Calu3 (cell line): ENCODE measurements around the gene MAP3K10. TPM values are rescaled to one million over a fixed set of nuclear protein-coding genes. Genes with fewer than 3 reads are reported as not detected.
"Not testable (repeated sequence)": the region's sequence is repeated elsewhere in the genome, so short reads cannot be mapped to it uniquely, and the experiment has no call there.

Experiments used
- BruUV-seq: library from RNA; stranded (reverse); fragments of 400-500 nt; replicated peaks from 2 replicates; lab custom pipeline; 2021; lab: Mats Ljungman, UMichigan
- CTCF ChIA-PET: fragments of 300-600 bp; sonication (Branson Sonifier 250); formaldehyde crosslinking; loops from one replicate; lab custom pipeline; 2022; ENCODE audit warnings: antibody characterized with exemption; lab: Charles Lee
- DNase-seq: peaks from one replicate; pipeline ENCODE4 v3.0.0; 2022
- H3K27ac Mint-ChIP-seq: one replicate; pipeline ENCODE4 v1.8.0; 2022; ENCODE audit warnings: mixed read lengths; ENCODE audit not compliant: unreplicated experiment
- H3K27me3 Mint-ChIP-seq: one replicate; pipeline ENCODE4 v1.8.0; 2022; ENCODE audit warnings: mixed read lengths; ENCODE audit not compliant: unreplicated experiment
- H3K36me3 Mint-ChIP-seq: one replicate; pipeline ENCODE4 v1.8.0; 2022; ENCODE audit warnings: mild to moderate bottlenecking, moderate library complexity, mixed read lengths; ENCODE audit not compliant: insufficient read depth, unreplicated experiment
- H3K4me1 Mint-ChIP-seq: one replicate; pipeline ENCODE4 v1.8.0; 2022; ENCODE audit warnings: mild to moderate bottlenecking, low read depth, mixed read lengths; ENCODE audit not compliant: unreplicated experiment
- H3K4me3 Mint-ChIP-seq: one replicate; pipeline ENCODE4 v1.8.0; 2022; ENCODE audit warnings: mild to moderate bottlenecking, low read depth, moderate library complexity, mixed read lengths; ENCODE audit not compliant: unreplicated experiment
- H3K9me3 Mint-ChIP-seq: one replicate; pipeline ENCODE4 v1.8.0; 2022; ENCODE audit warnings: low read depth, mixed read lengths; ENCODE audit not compliant: unreplicated experiment
- intact Hi-C: fragments of 100-400 bp; cut with micrococcal nuclease; formaldehyde crosslinking; loops from one replicate; pipeline ENCODE4 v1.10.0; 2022; ENCODE audit not compliant: unreplicated experiment
- total RNA-seq: library from RNA; stranded (reverse); gene quantifications from 2 replicates; pipeline ENCODE4 v1.2.3, GENCODE V29; 2022
- TF ChIP-seq, protein P1 (sequence below): fragments of 200-600 bp; IDR thresholded peaks from one replicate; pipeline ENCODE4 v1.8.0; 2022; ENCODE audit warnings: antibody characterized with exemption; ENCODE audit not compliant: unreplicated experiment

Gene MAP3K10
- total RNA-seq, 1 experiment from 2014 or later = 30.5 TPM

DNA sequence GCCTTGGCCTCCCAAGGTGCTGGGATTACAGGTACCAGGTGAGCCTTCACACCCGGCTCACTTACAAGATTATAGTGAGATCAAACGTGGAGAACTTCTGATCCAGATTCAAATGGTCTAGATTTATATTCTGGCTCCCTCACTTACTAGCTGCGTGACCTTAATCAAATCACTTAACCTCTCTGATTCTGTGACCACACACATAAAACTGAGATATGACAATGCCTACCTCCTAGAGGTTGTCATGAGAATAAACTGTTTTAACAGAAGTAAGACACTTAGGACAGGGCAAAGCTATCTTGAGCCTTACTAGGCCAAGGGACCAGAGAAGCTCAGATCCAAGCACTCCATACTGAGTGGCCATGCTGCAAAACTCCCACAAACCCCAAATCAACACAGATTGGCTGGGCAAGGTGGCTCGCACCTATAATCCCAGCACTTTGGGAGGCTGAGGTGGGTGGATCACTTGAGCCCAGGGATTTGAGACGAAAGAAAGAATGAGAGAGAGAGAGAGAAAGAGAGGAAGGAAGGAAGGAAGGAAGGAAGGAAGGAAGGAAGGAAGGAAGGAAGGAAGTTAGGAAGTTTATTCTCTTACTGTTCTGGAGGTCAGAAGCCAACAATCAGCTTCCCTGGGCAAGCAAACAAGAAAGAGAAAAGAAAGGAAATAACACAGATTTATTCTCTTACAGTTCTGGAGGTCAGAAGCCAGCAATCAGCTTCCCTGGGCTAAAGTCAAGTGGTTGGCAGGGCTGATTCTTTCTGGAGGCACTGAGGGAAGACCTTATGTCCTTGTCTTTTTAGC, 46.1 kb upstream of the MAP3K10 start:
- no TSS peak for BruUV-seq
- CTCF ChIA-PET = interaction anchor here (0.6 kb wide), 1 partner anchor 69 kb away, joined by 4 read pairs; no protein-coding TSS in a partner anchor
- peaks cover 7% of the 10 kb centered on the region for H3K36me3 Mint-ChIP-seq
- no peaks in the 10 kb centered on the region for H3K27me3 Mint-ChIP-seq
- DNase-seq = no peak
- intact Hi-C loops = no loop called here
- H3K27ac Mint-ChIP-seq = no peak overlapping the region
- H3K9me3 Mint-ChIP-seq = no peaks in the 10 kb centered on the region
- peaks cover 10% of the 10 kb centered on the region for H3K4me1 Mint-ChIP-seq
- TF ChIP-seq, protein P1, sequence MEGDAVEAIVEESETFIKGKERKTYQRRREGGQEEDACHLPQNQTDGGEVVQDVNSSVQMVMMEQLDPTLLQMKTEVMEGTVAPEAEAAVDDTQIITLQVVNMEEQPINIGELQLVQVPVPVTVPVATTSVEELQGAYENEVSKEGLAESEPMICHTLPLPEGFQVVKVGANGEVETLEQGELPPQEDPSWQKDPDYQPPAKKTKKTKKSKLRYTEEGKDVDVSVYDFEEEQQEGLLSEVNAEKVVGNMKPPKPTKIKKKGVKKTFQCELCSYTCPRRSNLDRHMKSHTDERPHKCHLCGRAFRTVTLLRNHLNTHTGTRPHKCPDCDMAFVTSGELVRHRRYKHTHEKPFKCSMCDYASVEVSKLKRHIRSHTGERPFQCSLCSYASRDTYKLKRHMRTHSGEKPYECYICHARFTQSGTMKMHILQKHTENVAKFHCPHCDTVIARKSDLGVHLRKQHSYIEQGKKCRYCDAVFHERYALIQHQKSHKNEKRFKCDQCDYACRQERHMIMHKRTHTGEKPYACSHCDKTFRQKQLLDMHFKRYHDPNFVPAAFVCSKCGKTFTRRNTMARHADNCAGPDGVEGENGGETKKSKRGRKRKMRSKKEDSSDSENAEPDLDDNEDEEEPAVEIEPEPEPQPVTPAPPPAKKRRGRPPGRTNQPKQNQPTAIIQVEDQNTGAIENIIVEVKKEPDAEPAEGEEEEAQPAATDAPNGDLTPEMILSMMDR = no peak
- no peak overlapping the region for H3K4me3 Mint-ChIP-seq

DNA sequence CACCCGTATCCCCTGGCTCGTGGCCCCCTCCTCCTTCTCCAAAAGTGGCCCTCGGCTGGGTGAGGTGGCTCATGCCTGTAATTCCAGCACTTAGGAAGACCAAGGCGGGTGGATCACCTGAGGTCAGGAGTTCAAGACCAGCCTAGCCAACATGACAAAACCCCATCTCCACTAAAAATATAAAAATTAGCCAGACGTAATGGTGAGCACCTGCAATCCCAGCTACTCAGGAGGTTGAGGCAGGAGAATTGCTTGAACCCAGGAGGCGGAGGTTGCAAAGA, 45.5 kb upstream of the MAP3K10 start:
- H3K9me3 Mint-ChIP-seq, H3K27ac Mint-ChIP-seq, H3K27me3 Mint-ChIP-seq, H3K36me3 Mint-ChIP-seq, DNase-seq, intact Hi-C loops, BruUV-seq, H3K4me1 Mint-ChIP-seq, H3K4me3 Mint-ChIP-seq, CTCF ChIA-PET: not testable (repeated sequence)

DNA sequence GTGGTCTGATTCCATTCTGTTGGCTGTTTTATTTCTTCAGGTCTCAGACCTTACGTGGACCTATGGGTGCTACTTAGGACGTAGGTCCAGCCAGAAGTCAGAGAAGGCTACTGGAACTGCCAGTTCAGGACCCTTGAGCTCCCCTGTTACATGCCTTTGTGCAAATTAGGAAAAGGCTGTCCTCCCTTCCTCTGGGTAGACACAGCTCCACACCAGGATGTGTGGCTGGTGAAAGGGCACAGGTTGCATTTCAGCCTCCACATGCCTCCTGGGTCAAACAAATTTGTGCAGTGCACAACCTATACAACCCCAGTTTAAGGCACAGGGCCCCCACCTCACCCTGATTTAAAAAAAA, 43.9 kb upstream of the MAP3K10 start:
- intact Hi-C loops = no loop called here
- no TSS peak for BruUV-seq
- no peak for DNase-seq

DNA sequence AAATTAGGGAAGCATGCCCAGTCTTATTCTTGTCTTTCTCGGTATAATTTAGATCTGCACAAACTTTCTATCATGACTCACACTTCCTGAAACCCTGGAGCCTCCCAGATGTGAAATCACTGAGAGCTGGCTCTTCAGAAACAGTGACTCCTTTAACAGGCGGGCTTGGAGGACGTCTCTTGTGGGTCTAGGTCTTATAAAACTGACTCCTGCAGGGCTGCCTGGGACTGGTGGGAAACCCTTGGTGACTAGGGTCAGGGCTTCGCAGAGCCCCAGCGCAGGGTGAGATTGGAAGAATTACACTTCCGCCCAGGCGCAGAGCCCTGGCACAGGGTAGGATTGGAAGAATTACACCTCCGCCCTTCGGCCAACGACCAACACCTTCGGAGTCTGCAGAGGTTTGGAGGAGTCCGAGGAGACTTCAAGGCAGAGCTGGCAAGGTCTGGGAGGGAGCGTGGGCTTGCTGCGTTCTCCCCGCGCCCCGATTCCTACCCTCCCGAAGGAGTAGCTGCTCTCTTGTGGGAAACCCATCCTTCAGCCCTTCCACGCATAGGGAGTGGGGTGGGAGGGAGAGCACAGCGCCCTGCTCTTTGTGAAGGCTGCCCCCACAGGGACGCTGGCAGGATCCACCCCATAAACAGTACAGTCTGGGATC, 43.4 kb upstream of the MAP3K10 start:
- H3K27ac Mint-ChIP-seq = peak overlapping the region; percentile 86
- H3K27me3 Mint-ChIP-seq = no peaks in the 10 kb centered on the region
- BruUV-seq = TSS peak; percentile 61
- TF ChIP-seq, protein P1 = no peak
- peak overlapping the region; percentile 64 for H3K4me3 Mint-ChIP-seq
- CTCF ChIA-PET = interaction anchor here (0.6 to 1.0 kb wide), 4 partner anchors 27 to 238 kb away, joined by 3 to 5 read pairs (median 4); no protein-coding TSS in a partner anchor
- H3K4me1 Mint-ChIP-seq = peaks cover 10% of the 10 kb centered on the region
- peaks cover 7% of the 10 kb centered on the region for H3K36me3 Mint-ChIP-seq
- intact Hi-C loops = no loop called here
- peak; percentile 25 for DNase-seq
- H3K9me3 Mint-ChIP-seq = no peaks in the 10 kb centered on the region

More for the DNA sequence above, 43.9 kb upstream of the MAP3K10 start:
- Mint-ChIP-seq H3K27me3 (no peaks in the 10 kb centered on the region), H3K9me3 (no peaks in the 10 kb centered on the region), H3K27ac (peak overlapping the region; percentile 86), H3K4me1 (peaks cover 10% of the 10 kb centered on the region), H3K36me3 (peaks cover 7% of the 10 kb centered on the region), H3K4me3 (peak overlapping the region; percentile 64)
- TF ChIP-seq, protein P1 = no peak
- CTCF ChIA-PET = interaction anchor here (0.6 to 1.2 kb wide), 4 partner anchors 10 to 238 kb away, joined by 3 to 5 read pairs (median 5); no protein-coding TSS in a partner anchor

DNA sequence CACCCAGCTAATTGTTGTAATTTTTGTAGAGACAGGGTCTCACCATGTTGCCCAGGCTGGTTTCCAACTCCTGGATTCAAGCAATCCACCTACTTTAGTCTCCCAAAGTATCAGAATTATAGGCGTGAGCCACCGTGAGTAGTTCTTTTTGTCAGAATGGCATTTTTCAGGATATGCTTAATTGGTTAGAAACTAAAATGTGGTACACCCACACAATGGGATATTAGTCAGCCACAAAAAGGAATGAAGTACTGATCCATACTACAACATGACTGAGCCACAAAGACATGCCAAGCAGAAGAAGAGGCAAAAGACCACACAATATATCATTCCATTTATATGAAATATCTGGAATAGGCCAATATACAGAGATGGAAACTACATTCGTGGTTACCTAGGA, 41.7 kb upstream of the MAP3K10 start:
- intact Hi-C loops = no loop called here
- no TSS peak for BruUV-seq
- no peak overlapping the region for H3K27ac Mint-ChIP-seq
- CTCF ChIA-PET = no interaction called here
- peaks cover 10% of the 10 kb centered on the region for H3K4me1 Mint-ChIP-seq
- no peak overlapping the region for H3K4me3 Mint-ChIP-seq
- DNase-seq = no peak
- no peaks in the 10 kb centered on the region for H3K9me3 Mint-ChIP-seq
- H3K27me3 Mint-ChIP-seq = no peaks in the 10 kb centered on the region
- H3K36me3 Mint-ChIP-seq = peaks cover 7% of the 10 kb centered on the region
- TF ChIP-seq, protein P1 = no peak
